Measurements from ENCODE around the gene DHDH.
A peak's percentile ranks its signal among the peaks of the same experiment; 100 is the strongest.
"Not testable (repeated sequence)": the region's sequence is repeated elsewhere in the genome, so short reads cannot be mapped to it uniquely, and the experiment has no call there.

The DHDH gene

GRCh38 chr19:48933382-48933932 is at the start of gene DHDH:
TSS of gene DHDH (plus strand) at chr19:48933699. CDS start at chr19:48933722, 23 bp downstream.
- peak; percentile 76 for DNase-seq (ENCODE audit: low spot score)

- no peak for DNase-seq (ENCODE audit: low spot score)
Measured at GRCh38 chr19:48883726-48884125, 49.8 kb upstream of the DHDH start.

GRCh38 chr19:48887861-48888612 is 45.5 kb upstream of the DHDH start:
- no peak for DNase-seq (ENCODE audit: low spot score)

- not testable (repeated sequence) for DNase-seq (ENCODE audit: low spot score)
Measured at GRCh38 chr19:48889496-48889895, 44.0 kb upstream of the DHDH start.

GRCh38 chr19:48890551-48890950 is 42.9 kb upstream of the DHDH start:
- no peak for DNase-seq (ENCODE audit: low spot score)

- DNase-seq (ENCODE audit: low spot score): no peak
Measured at GRCh38 chr19:48895226-48895625, 38.3 kb upstream of the DHDH start.

- no peak for DNase-seq (ENCODE audit: low spot score)
Measured at GRCh38 chr19:48896191-48896720, 37.2 kb upstream of the DHDH start.

- no peak for DNase-seq (ENCODE audit: low spot score)
Measured at GRCh38 chr19:48897181-48897580, 36.3 kb upstream of the DHDH start.

GRCh38 chr19:48899386-48899749 is 34.1 kb upstream of the DHDH start:
- DNase-seq (ENCODE audit: low spot score): not testable (repeated sequence)

GRCh38 chr19:48899781-48900476 is 33.6 kb upstream of the DHDH start, which contains the start of gene NUCB1:
TSS of gene NUCB1 (plus strand) at chr19:48900312. CDS start at chr19:48900797, 485 bp downstream.
- peak; percentile 98 for DNase-seq (ENCODE audit: low spot score)

- DNase-seq (ENCODE audit: low spot score): peak; percentile 82
Measured at GRCh38 chr19:48900477-48901406, 32.8 kb upstream of the DHDH start.

GRCh38 chr19:48902291-48902690 is 31.2 kb upstream of the DHDH start:
- DNase-seq (ENCODE audit: low spot score): not testable (repeated sequence)

GRCh38 chr19:48903788-48904187 is 29.7 kb upstream of the DHDH start:
- not testable (repeated sequence) for DNase-seq (ENCODE audit: low spot score)

- DNase-seq (ENCODE audit: low spot score): no peak
Measured at GRCh38 chr19:48905664-48906063, 27.8 kb upstream of the DHDH start.

- no peak for DNase-seq (ENCODE audit: low spot score)
Measured at GRCh38 chr19:48906324-48906723, 27.2 kb upstream of the DHDH start.

GRCh38 chr19:48907671-48908070 is 25.8 kb upstream of the DHDH start:
- DNase-seq (ENCODE audit: low spot score): no peak

GRCh38 chr19:48909424-48910077 is 23.9 kb upstream of the DHDH start:
- DNase-seq (ENCODE audit: low spot score): not testable (repeated sequence)

GRCh38 chr19:48910803-48911202 is 22.7 kb upstream of the DHDH start:
- no peak for DNase-seq (ENCODE audit: low spot score)

GRCh38 chr19:48913114-48913889 is 20.2 kb upstream of the DHDH start:
- DNase-seq (ENCODE audit: low spot score): peak; percentile 53

GRCh38 chr19:48914181-48914580 is 19.3 kb upstream of the DHDH start:
- DNase-seq (ENCODE audit: low spot score): no peak

Measured in RKO (cell line).